ENCODE results near the gene NSUN4. TPM values are rescaled to one million over a fixed set of nuclear protein-coding genes. Genes with fewer than 3 reads are reported as not detected.
"Not testable (repeated sequence)": the region's sequence is repeated elsewhere in the genome, so short reads cannot be mapped to it uniquely, and the experiment has no call there.

The NSUN4 gene
- total RNA-seq, 1 donor from 2014 or later = 24.2 TPM

DNA sequence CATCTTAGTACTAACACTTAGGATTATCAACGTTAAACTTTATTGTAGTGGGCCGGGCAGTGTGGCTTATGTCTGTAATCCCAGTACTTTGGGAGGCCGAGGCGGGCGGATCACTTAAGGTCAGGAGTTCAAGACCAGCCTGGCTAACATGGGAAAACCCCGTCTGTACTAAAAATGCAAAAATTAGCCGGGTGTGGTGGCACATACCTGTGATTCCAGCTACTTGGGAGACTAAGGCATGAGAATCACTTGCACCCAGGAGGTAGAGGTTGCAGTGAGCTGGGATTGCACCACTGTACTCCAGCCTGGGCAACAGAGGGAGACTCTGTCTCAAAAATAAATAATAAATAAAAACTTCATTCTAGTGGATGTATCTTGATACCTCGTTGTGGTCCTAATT lies 25.2 kb downstream of the NSUN4 start:
- intact Hi-C loops (cut with micrococcal nuclease) = not testable (repeated sequence)

DNA sequence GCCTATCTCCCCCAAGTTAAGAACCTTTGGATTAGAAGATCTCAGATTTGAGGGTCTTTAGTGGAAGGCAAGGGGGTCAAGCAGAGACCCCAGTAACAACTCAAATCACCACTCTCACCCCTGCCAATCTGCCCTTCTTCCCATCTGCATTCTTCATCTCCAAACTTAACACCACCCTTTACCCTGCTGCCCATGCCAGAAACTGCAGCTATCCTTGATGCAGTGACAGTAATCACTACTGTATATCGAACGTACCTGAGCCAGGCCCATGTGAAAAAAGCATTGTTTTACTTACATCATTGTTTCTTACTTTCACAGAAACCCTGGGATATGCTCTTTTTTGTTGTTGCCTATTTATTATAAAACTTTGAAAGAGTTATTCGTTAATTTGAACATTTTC lies 26.5 kb downstream of the NSUN4 start:
- intact Hi-C loops (cut with micrococcal nuclease) = no loop called here

DNA sequence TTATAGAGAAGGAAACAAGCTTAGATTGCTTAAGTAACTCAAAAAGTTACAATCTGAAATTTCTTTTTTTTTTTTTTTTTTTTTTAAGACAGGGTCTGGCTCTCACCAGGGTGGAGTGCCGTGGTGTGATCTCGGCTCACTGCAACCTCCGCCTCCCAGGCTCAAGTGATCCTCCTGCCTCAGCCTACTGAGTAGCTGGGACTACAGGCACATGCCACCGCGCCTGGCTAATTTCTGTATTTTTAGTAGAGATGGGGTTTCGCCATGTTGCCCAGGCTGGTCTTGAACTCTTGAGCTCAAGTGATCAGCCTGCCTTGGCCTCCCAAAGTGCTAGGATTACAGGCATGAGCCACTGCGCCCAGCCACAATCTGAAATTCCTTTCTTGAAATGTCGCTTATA lies 27.1 kb downstream of the NSUN4 start:
- intact Hi-C loops (cut with micrococcal nuclease) = not testable (repeated sequence)

DNA sequence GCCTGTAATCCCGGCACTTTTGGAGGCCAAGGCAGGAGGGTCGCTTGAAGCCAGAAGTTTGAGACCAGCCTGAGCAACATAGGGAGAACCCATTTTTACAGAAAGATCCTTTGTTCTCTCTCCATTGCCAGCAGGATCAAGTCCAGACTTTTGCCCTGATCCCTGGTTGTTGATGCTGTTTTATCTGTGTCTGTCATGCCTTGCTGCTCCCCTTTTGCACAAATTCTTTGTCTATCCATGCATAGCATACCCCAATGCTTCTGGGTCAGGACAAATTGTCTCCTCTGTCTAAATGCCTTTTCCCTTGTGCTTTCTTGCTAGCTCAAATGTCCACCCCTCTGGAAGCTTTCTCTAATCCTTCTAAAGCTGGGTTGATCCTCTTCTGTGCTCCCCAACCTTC lies 28.2 kb downstream of the NSUN4 start:
- intact Hi-C loops (cut with micrococcal nuclease) = no loop called here

DNA sequence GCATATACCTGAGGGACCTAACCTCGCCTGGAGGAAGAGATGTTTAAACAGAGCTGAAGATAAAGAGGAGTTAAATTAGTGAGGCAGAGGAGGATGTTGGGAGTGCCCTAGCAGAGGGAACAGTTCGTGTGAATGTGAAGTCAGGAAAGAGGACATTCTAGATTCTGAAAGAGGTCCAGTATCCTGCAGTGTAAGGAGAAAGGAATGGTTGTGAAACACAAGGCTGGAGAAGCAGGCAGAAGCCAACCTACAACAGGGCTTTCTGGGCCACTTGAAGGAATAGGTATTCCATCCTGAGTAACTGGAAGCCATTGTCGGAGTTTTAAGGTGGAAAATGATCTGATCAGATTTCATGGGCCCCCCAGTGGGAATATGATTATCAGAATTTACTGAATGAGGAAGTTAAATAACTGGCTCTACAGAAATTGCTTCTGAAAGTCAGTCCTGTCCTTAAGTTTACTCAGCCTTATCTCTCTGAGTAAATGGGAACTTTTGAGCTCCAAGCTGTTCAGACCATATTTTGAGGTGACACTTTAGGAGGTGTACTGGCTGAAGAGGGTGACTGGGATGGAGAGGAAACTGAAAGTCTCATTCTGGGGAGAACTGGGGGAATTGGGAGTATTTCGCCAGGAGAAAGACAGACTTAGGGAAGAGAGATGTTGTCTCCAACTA lies 29.1 kb downstream of the NSUN4 start:
- intact Hi-C loops (cut with micrococcal nuclease) = no loop called here

DNA sequence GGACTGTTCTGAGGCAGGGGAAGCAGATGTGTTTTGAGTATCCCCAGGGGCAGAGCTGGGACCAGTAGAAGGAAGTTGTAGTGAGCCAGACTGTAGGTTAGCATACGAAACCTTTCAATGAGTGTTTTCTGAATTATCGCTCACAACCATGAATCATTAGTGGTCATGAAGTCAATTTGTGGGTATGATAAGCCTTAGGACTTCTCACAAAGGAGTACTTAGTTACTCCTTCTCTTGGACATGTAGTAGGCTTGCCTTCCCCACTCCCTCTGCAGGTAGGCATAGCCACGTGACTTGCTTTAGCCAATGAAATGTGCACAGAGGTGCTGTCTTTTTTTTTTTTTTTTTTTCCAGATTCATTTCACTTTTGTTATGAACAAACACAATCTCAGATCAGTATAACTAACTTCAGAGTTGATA lies 29.6 kb downstream of the NSUN4 start:
- intact Hi-C loops (cut with micrococcal nuclease) = no loop called here

DNA sequence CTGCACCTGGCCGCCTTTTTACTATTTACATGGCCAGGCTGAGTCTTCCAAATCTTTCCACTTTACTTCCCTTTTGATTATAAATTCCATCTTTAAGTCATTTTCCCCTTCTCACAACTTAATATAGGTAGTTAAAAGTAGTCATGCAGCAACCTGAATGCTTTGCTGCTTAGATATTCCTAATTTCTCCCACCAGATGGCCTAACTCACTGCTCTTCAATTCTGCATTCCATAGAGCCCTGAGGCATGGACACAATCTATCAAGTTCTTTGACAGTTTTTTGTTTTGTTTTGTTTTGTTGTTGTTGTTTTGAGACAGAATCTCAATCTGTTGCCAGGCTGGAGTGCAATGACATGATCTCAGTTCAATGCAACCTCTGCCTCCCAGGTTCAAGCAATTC lies 31.8 kb downstream of the NSUN4 start:
- intact Hi-C loops (cut with micrococcal nuclease) = no loop called here

DNA sequence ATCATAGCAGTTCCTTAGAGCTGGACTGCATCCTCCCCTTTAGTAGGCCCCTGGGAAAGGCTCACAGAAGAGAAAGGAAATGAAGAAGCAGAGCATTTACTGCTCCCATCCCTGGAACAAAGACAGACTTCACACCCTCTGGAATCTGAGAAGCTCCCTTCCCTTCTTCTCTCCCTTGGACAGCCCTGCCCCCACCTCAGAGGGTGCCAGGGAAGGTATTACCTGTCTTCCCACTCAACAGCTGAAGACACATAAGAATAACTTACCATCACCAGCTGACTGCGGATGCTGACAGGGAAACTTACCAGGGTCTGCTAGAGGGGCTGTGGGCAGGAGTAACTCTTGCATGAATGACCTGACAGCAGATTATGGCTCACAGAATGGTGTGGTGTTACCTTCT lies 39.4 kb downstream of the NSUN4 start:
- intact Hi-C loops (cut with micrococcal nuclease) = no loop called here

DNA sequence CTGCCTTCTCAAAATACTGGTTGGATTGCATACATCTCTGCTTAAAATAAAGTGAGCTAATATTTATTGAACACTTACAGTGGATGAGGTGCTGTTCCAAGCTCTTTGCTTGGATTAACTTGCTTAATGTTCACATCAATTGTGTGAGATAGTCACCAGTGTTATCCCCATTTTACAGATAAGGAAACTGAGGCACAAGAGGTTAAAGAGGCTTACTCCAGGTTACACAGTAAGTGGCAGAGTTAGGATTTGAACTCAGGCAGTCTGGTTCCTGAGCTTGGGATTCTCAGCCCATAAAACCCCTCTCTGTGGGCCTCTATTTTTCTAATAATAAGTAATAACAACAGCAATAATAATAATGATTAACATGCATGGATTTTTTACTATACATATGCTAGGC lies 39.9 kb downstream of the NSUN4 start:
- intact Hi-C loops (cut with micrococcal nuclease) = no loop called here

DNA sequence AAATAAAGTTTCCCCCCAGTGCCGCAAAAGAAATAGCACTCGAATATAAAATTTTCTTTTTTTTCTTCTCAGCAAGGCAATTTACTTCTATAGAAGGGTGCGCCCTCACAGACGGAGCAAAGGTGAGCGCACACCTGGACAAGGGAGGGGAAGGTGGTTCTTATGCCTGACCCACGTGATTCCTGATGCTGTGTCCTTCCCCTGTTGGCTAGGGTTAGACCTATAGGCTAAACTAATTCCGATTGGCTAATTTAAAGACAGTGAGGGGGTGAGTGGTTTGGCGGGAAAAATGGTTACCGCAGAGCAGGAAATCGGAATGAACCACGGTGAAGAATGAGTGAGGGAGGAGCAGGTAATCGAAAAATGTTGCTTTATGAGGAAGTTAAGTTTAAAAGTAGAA lies 52.9 kb downstream of the NSUN4 start:
- intact Hi-C loops (cut with micrococcal nuclease) = no loop called here

DNA sequence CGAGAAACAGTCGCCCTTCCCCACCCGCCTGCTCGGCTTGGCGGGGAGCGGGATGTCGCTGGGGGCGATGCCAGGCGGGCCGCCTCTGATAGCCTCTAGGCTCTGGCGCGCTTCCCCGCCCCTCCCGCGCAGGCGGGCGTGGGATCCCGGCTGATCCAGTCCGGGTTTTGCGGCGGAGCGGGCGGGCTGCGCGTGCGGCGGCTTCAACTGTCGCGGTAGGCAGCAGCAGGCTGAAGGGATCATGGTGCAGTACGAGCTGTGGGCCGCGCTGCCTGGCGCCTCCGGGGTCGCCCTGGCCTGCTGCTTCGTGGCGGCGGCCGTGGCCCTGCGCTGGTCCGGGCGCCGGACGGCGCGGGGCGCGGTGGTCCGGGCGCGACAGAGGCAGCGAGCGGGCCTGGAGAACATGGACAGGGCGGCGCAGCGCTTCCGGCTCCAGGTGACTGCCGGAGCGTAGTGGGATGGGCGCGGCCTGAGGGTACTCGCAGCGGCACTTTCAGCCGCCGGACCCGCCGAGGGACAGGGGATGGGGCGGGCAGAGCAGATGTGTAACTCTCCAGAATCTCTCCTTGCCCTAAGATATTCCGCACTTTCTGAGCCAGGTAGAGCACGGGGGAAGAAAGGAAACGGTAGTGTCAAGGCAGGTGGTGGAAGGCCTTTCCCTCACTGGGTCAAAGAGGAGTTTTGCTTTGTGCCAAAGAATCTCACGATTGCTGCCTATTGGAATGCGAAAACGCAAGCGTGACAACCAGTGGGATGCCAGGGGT lies 53.7 kb downstream of the NSUN4 start, which contains the start of gene FAAH:
FAAH (plus strand) TSS at position 210 of the 764 bp plus-strand sequence; CDS start at position 242, 32 bp downstream.
- intact Hi-C loops (cut with micrococcal nuclease) = no loop called here

DNA sequence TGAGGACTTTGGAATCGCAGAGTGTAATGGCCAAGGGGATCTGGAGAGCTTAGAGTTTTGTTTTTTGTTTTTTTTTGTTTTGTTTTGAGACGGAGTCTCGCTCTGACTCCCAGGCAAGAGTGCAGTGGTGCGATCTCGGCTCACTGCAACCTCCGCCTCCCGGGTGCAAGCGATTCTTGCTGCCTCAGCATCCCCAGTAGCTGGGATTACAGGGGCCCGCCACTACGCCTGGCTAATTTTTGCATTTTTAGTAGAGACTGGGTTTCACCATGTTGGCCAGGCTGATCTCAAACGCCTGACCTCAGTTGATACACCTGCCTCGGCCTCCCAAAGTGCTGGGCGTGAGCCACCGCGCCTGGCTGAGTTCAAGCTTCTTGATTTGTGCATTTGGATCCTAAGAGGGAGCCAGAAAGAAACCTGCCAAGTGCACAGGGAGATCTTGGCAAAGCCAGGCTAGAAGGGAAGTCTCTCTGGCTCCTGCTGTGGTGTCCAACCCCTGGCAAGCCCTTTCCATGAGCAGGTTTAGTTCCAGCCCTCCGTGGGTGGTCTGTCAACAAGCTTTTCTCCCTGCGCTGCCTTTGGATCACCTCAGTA lies 54.4 kb downstream of the NSUN4 start:
- intact Hi-C loops (cut with micrococcal nuclease) = no loop called here

DNA sequence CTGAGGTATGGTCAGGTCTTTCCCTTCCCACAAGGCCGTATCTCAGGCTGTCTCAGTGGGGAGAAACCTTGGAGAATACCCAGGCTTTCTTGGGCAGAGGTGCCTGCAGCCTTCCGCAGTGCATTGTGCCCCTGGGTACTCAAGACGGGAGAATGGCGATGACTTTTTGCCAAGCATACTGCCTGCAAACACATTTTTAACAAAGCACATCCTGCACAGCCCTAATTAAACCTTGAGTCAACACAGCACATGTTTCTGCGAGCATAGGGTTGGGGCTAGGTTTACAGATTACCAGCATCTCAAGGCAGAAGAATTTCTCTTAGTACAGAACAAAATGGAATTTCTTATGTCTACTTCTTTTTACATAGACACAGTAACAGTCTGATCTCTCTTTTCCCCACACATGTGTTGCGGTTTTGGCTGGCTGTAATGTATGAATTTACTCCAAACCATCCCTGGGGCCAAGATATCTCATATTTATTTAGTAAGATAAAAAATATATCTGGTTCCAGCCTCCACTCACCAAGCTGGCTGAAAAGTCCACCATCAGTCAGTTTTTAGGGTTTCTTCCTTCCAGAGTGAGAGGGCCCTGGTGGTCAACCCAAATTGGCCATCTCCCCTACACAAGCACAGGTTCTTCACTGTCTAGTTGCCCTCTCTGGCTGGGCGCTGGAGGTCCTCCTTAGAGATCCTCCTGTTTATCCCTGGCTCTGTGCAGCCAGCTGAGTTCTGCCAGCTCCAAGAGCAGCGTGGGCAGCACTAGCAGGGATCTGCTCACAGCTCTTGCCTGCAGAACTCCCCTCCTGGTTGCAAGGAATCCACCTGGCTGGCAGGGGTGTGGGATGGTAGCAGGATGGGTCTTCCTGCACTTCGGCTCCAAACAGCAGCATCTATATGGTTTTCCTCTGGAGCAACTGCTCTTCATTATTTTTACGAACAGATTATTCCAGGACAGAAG lies 56.1 kb downstream of the NSUN4 start:
- intact Hi-C loops (cut with micrococcal nuclease) = no loop called here

DNA sequence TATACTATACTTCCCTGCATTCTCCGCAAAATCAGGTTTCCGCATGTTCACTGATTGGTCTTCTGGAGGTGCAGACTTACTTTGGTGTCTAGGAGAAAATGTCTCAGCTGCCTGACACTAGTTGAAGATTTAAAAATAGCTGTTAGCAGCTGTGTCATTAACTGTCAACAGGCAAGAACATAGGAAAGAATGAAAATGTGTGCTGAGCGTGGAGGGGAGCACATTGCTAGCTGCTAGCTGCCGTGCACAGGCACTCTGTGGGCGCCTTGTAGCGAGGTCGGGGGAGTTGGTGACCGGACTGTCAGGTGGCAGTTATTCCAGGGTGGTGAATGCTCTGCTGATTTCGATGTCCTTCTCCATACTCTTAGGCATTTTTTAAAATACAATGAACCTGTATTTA lies 58.7 kb downstream of the NSUN4 start:
- intact Hi-C loops (cut with micrococcal nuclease) = no loop called here

DNA sequence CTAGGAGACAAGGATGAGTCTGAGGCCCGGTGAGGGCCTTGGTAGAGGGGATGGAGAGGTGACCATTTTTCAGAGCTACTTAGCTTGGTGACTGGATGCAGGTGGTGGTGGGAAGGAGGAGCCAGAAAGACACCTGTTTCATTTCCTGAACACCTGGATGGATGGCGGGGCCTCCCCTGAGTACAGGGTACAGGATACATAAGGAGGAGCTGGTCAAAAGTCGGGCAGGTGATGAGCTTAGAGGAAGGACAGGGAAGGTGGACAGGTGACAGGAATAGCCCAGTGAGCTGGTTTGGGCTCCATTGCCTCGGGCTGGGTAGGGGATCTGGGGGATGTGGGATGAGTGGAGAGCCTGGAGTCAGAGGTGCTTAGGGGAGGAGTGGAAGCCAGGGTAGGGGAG lies 59.8 kb downstream of the NSUN4 start:
- intact Hi-C loops (cut with micrococcal nuclease) = no loop called here

DNA sequence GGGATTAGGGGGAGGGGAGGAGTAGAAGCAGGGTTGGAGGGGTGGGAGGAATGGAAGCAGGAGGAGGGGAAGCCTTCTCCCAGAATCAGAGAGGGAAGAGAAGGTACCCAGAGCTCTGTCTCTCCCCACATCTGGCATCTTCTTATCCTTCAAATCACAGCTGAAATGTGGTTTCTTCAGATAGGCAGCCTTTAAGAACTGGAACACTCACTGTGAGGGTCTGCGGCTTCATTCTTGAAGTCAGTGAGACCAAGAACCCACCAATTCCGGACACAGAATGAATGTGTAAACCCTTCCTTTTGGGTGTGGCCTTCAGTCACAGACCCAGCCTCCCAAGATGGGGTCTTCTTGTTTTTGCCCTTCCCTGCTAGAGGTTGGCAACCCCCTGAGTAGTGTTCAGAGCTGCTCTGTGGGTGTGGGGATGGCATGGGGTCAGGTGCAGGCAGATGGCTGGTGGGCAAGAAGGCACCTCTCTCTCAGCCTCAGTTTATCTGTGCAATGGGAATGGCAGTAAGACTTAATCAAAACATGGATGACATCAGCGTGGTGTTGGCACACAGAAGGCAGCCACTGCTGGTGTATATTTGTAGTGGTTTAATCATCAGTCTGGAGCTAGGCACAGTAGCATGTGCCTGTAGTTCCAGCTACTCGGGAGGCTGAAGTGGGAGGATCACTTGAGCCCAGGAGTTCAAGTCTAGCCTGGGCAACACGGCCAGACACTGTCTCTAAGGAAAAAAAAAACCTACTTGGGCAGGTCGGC lies 60.7 kb downstream of the NSUN4 start:
- intact Hi-C loops (cut with micrococcal nuclease) = no loop called here

DNA sequence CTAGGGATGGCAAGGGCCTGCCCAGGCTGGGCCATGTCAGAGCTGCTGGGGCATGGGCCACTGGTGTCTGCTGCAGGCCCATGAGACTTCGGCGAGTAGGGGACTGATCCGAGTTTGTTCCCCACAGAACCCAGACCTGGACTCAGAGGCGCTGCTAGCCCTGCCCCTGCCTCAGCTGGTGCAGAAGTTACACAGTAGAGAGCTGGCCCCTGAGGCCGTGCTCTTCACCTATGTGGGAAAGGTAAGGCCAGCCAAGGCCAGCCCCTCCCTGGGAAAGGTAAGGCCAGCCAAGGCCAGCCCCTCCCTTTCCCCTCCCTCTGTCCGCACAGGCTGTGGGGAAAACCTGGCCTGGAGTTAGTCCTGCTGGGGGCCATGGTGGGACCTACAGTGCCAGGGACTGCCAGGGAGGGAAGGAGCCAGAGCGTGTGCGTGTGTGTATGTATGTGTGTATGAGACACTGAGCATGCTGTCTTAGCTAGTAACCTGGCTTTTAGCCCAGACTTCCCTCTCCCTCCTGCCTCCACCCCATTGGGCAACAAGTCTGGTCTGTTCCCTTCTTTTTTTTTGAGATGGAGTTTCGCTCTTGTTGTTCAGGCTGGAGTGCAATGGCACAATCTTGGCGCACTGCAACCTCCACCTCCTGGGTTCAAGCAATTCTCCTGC lies 61.5 kb downstream of the NSUN4 start:
- intact Hi-C loops (cut with micrococcal nuclease) = no loop called here

DNA sequence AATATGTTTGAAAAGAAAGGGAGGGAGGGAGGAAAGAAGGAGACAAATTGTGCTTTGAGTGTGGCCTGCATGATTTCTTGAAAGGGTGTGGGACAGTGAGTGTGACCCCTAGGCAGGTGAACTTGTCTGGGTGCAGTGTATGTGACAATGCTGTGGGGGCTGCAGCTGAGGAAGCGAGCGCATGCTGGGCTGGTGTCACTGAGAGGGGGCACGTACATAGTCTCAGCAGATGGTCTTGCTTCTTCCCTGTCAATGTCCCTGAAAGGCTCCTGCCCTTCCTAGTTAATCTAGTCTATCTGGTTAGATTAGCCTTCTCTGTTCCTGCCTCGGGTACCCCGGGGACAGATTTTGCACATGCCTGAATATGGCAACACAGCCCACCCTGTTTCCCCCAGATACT lies 63.3 kb downstream of the NSUN4 start:
- intact Hi-C loops (cut with micrococcal nuclease) = no loop called here

DNA sequence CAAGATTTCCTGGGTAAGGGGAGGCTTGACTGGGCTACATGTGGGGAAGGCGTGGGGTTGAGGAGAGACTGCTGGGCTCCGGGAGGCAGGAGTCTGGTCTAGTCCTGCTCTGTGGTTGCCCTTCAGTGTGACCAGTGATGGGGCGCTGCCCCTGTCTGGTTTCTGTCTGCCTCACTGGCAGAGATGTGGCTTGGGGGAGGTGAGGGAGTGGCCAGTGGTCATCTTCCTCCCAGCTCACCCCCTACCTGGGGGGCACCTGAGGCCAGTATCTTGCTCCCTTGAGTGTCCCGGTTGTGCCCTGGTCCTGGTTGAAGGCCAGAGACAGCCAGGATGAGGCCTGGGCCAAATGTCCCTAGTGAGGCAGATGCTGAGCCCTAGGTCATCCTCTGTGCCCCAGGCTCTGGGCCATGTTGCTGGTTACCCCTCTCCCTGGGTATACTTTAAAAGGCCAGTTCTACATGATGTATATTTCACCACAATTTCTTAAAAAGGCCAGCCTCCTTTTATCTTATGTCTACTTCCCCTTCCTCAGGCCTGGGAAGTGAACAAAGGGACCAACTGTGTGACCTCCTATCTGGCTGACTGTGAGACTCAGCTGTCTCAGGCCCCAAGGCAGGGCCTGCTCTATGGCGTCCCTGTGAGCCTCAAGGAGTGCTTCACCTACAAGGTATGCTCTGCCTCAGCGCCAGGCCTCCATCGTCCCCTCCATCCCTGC lies 64.0 kb downstream of the NSUN4 start:
- intact Hi-C loops (cut with micrococcal nuclease) = no loop called here

DNA sequence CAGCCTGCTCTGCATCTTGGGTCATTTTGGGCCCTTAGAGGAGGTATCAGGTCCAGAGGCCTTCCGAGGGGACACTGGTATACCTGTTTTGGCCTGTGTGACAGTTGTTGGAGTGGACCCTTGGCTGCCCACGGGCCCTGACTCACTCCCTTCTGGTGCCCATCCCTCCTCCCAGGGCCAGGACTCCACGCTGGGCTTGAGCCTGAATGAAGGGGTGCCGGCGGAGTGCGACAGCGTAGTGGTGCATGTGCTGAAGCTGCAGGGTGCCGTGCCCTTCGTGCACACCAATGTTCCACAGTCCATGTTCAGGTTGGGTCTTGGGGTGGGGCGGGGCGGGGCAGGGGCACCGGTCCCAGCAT lies 64.6 kb downstream of the NSUN4 start:
- intact Hi-C loops (cut with micrococcal nuclease) = no loop called here
